Thyroid gland (tissue), 4 donors: ENCODE measurements around the gene OCA2.

Experiments
- CTCF ChIP-seq, 6 experiments: fragments of 200-600 bp in 3 of 6; fragments of 450-650 bp in 3 of 6; sonication (generic) in 3 of 6; IDR thresholded peaks; one replicate each; pipeline ENCODE4 v1.5.1; 2016 to 2019; ENCODE audit warnings: antibody characterized with exemption in 6 of 6, mild to moderate bottlenecking in 2 of 6, inconsistent platforms in 1 of 6, moderate library complexity in 1 of 6
- POLR2A ChIP-seq, 2 donors: fragments of 450-650 bp; IDR thresholded peaks; one replicate each; pipeline ENCODE4 v1.6.1; 2017; ENCODE audit warnings: antibody characterized with exemption in 2 of 2, mild to moderate bottlenecking in 2 of 2, moderate library complexity in 1 of 2

GRCh38 chr15:28084547-28084946 lies 14.6 kb downstream of the OCA2 start:
- TF ChIP-seq CTCF (IDR thresholded peaks at IDR 0.05) (no peak), POLR2A (IDR thresholded peaks at IDR 0.05) (no peak)
